GM21619 (cell line): ENCODE data around the gene DDX31.

Experiments
- ATAC-seq: cut with Tn5 transposase; IDR thresholded peaks from one replicate; pipeline ENCODE4 v1.9.1; 2021; ENCODE audit not compliant: unreplicated experiment

Gene DDX31

GRCh38 chr9:132637351-132637750 is 32.4 kb downstream of the DDX31 start:
- ATAC-seq = no peak

GRCh38 chr9:132634327-132634726 is 35.5 kb downstream of the DDX31 start:
- no peak for ATAC-seq

GRCh38 chr9:132632413-132633129 is 37.2 kb downstream of the DDX31 start:
- no peak for ATAC-seq

DNA sequence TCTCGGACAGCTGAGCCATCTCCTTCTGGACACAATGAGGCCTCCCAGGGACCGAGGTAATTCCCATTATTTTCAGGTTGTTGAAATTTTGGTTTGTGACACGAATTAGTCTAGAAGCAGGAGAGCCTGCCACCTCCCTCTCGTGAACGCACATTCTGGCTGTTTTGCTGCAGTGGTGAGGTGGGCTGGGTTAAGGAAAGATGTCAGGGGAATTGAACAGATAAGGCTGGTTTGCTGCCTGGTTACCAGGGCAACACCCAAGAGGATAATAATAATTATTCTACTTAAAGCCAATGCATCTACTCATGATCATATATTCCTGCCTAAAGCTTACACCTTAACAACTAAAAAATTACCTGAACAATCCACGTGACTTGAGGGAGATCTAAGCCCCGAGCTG is 38.1 kb downstream of the DDX31 start:
- no peak for ATAC-seq

- no peak for ATAC-seq
Measured at GRCh38 chr9:132631280-132631679, 38.5 kb downstream of the DDX31 start.

GRCh38 chr9:132630811-132631210 is 39.0 kb downstream of the DDX31 start:
- no peak for ATAC-seq

DNA sequence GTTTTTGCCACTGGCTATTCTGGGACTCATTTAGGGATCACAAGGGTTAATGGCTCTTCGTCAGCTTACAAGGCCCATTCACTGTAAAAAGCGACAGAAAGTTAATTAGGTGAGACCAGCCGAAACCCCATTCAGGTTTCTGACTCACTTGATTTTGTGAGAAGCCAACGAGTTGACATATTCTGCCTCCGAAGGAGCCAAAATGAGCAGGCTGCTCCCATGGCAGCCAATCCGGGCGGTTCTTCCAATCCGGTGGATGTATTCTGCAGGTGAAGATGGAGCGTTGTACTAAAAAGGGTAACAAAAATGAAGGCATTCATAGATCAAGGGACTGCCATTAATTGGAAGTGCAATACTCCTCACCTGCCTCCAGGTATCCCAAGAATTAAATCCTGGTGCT is 39.7 kb downstream of the DDX31 start:
- ATAC-seq = no peak

DNA sequence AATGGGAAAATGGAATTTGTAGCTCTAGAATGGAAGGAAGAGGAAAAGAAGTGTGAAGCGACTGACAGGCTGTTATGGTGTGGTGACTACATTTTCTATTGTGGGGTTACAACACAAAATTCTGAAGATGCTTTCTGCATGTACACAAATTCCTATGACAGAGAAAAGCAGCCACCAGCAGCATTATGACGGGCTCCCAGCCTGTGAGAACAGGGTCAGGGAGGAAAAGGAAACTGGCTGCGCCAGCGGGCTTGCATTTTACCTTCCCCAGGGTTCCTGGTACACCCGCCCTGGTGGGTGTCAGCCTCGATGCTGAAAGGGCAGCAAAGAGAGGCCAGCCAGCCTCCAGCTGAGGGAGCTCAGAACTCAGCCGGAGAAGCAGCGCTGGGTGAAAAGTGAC is 41.0 kb downstream of the DDX31 start:
- ATAC-seq = no peak

- no peak for ATAC-seq
Measured at GRCh38 chr9:132627594-132627993, 42.2 kb downstream of the DDX31 start.

DNA sequence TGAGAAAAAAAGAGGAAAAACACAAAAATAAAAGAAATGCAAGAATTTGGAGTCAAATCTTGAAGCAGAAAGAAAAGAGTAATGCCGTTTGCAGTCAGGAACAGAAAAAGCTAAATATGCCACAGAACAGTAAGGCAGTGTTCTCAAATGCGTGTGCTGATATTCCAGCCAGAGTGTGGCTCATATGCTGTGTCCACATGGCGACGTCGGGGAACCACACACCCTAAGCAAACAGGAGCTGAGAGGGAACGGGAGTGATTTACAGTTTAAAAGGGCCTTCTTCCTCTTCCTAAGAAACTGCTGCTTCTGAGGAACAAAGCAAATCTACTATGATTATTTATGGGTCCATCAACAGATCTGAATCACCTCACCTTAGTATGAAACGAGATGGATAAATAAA is 42.7 kb downstream of the DDX31 start:
- no peak for ATAC-seq

- no peak for ATAC-seq
Measured at GRCh38 chr9:132626285-132626684, 43.5 kb downstream of the DDX31 start.

- ATAC-seq = no peak
Measured at GRCh38 chr9:132622159-132622558, 47.6 kb downstream of the DDX31 start.

DNA sequence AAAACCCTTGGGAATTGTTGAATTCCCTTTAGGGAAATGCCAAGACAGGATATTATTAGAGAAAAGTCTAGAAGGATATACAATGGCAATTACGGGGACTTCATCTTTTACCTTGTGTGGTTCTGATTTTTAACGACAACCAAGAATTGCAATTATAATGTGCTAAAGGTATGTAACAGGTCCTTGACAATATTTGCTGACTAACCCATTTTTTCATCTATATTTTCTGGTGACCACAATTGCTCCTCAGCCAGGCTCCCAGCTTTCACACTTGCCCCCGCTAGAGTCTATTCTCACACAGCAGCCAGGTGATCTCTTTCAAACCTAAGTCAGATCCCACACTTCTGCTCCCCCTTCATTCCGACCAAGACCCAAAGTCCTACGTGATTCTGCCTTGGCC is 53.1 kb downstream of the DDX31 start:
- ATAC-seq = no peak

GRCh38 chr9:132615774-132616173 is 54.0 kb downstream of the DDX31 start:
- no peak for ATAC-seq

DNA sequence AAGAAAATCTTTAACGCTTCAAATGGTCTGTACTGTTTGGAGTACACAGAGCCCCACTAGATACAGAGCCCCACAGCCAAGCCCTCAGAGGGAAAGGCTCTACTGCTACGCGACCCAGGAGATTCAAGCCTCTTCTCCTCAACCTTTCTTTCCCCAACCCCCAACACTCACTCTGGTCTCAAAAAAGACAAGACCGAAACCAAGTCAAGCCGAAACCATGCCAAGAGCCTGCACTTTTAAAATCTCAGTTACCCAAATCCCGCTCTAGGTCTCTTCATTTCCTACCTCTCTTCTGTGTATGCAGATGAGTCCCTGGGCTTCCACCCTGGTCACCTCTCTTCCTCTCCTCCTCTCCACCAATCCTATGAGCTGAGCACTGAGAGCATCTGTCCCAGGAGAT is 55.5 kb downstream of the DDX31 start:
- ATAC-seq = no peak

DNA sequence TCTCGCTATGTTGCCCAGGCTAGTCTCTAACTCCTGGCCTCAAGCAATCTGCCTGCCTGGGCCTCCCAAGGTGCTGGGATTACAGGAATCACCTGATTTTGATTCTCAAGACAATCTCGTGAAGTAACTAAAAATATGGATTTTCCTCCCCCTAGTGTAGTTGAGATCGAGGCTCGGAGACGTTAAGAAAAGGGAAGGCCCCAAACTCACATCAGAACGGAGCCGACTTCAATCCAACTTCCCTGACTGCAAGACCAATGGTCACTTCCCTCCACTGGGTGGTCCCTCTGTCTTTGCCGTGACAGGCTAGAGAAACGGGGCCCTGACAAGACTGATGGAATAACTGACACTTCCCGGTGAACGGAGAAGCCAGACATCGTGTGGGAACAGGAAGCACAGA is 59.1 kb downstream of the DDX31 start:
- no peak for ATAC-seq

DNA sequence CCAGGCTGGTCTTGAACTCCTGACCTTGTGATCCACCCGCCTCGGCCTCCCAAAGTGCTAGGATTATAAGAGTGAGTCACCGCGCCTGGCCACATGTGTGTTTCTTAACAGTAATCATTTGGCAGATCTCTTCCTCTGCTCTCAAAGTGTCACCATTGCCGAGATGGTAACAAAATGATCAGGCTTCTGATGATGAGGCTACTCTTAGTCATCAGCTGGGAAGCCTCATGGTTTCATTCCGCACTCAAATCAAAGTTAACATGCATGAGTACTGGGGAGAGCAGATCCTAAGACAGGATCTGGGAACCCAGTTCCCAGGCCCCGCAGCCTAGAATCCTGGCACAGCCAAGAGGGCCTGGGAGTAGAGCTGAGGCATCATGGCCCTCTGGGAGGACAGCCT is 60.0 kb downstream of the DDX31 start:
- ATAC-seq = no peak

DNA sequence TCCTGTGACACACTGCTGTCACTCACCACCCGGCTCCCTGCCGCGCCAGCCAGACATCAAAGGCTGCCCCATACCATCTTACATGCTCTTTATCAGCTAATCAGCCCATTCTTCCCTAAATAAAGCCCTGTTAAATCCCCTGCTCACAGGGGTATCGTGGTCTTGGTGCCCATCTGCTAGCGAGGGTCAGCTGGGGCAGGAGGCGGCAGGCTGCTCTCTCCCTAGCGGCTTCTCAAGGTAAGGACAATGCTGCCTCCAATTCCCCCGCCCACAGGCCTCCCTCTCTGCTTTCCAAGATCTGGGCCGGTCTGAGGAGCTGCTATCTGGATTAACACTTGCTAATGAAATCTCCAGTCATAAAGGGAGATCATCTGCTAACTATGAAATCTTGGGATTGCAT is 60.6 kb downstream of the DDX31 start:
- ATAC-seq = no peak

DNA sequence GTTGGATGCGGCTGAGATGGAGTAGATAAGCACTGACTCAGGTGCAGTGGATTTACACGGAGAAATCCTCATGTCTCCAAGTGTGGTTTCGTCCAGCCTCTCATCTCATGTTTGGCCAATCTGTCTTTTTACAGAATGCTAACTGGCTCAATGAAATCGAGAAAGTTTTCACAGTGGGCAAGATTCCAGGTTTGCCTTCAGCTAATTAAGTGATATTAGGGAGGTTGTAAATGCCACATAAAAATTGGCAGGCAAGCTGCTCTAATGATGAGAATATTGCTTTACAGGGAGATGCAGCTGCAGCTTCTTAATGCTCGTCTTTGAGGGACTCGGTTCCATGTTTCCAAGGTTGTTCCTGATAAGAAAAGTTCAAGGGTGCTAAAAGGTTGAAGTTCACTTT is 63.7 kb downstream of the DDX31 start:
- ATAC-seq = no peak

- ATAC-seq = no peak
Measured at GRCh38 chr9:132605387-132605786, 64.4 kb downstream of the DDX31 start.

GRCh38 chr9:132602207-132602606 is 67.6 kb downstream of the DDX31 start:
- no peak for ATAC-seq

GRCh38 chr9:132600326-132600984 is 69.3 kb downstream of the DDX31 start:
- no peak for ATAC-seq
